DND-41 (cell line): ENCODE data around the gene RNF150.

Experiments used
- ATAC-seq: fragments of 200-7000 bp; cut with Tn5 transposase; 3 replicates; pipeline ENCODE4 v1.9.1; 2021; ENCODE audit warnings: low read depth; ENCODE audit not compliant: insufficient read depth
- DNase-seq: peaks from one replicate; pipeline ENCODE4 v3.0.0-alpha.2; 2020
- H2AFZ ChIP-seq: 2 replicates; pipeline ENCODE4 v1.6.0; 2012; ENCODE audit warnings: low read depth, low read length
- H3K27ac ChIP-seq: 2 replicates; pipeline ENCODE4 v1.5.1; 2012; ENCODE audit warnings: low read length, inconsistent platforms
- H3K27me3 ChIP-seq: fragments of 200-600 bp; sonication (generic); 2 replicates; pipeline ENCODE4 v1.6.0; 2012; ENCODE audit warnings: low read length, mild to moderate bottlenecking, inconsistent platforms; ENCODE audit not compliant: insufficient read depth, poor library complexity
- H3K36me3 ChIP-seq: 2 replicates; pipeline ENCODE4 v1.5.1; 2012; ENCODE audit warnings: low read length, inconsistent platforms; ENCODE audit not compliant: insufficient read depth
- H3K4me1 ChIP-seq: 2 replicates; pipeline ENCODE4 v1.5.1; 2012; ENCODE audit warnings: mild to moderate bottlenecking, low read length; ENCODE audit not compliant: insufficient read depth
- H3K4me2 ChIP-seq: 2 replicates; pipeline ENCODE4 v1.6.0; 2012; ENCODE audit warnings: mild to moderate bottlenecking, moderate library complexity, low read length, inconsistent platforms; ENCODE audit not compliant: insufficient read depth
- H3K4me3 ChIP-seq, 2 experiments: fragments of 200-600 bp in 1 of 2; shearing (Covaris generic) in 1 of 2; 2 replicates each; pipeline ENCODE4 v1.5.1; 2012 to 2016; ENCODE audit warnings: inconsistent platforms in 2 of 2, low read length in 2 of 2, mild to moderate bottlenecking in 2 of 2, low read depth in 1 of 2, moderate library complexity in 1 of 2
- H3K79me2 ChIP-seq: 2 replicates; pipeline ENCODE4 v1.6.0; 2012; ENCODE audit warnings: low read length, inconsistent platforms; ENCODE audit not compliant: insufficient read depth
- H3K9ac ChIP-seq: 2 replicates; pipeline ENCODE4 v1.6.0; 2012; ENCODE audit warnings: low read depth, mild to moderate bottlenecking, inconsistent platforms, low read length, moderate library complexity
- H3K9me3 ChIP-seq: 2 replicates; pipeline ENCODE4 v1.5.1; 2012; ENCODE audit warnings: low read length, moderate library complexity, mild to moderate bottlenecking, inconsistent platforms; ENCODE audit not compliant: insufficient read depth, severe bottlenecking
- H4K20me1 ChIP-seq: 2 replicates; pipeline ENCODE4 v1.6.0; 2012; ENCODE audit warnings: low read length; ENCODE audit not compliant: insufficient read depth
- CTCF ChIP-seq: IDR thresholded peaks from 2 replicates; pipeline ENCODE4 v1.5.1; 2012; ENCODE audit warnings: borderline replicate concordance, low read length, moderate library complexity, mild to moderate bottlenecking; ENCODE audit not compliant: poor library complexity, severe bottlenecking; ENCODE audit errors: extremely low read depth
- EZH2 ChIP-seq: IDR thresholded peaks from 3 replicates; pipeline ENCODE4 v1.6.1; 2012; ENCODE audit warnings: borderline replicate concordance, low read depth, mild to moderate bottlenecking, moderate library complexity, low read length, inconsistent platforms; ENCODE audit not compliant: severe bottlenecking

Gene RNF150

GRCh38 chr4:140989944-140990343 lies 143.3 kb downstream of the RNF150 start:
- DNase-seq (no peak), ATAC-seq (no peak)
- Histone ChIP-seq H3K9me3 (no peaks in the 10 kb centered on the region), H3K4me1 (no peaks in the 10 kb centered on the region), H3K9ac (no peak overlapping the region), H3K4me3 (no peak overlapping the region), H3K4me2 (no peak overlapping the region), H4K20me1 (no peaks in the 10 kb centered on the region), H3K27me3 (no peaks in the 10 kb centered on the region), H3K27ac (no peak overlapping the region), H3K79me2 (no peaks in the 10 kb centered on the region), H2AFZ (no peak overlapping the region), H3K36me3 (no peaks in the 10 kb centered on the region)
- TF ChIP-seq EZH2: no peak
- no peak for TF ChIP-seq CTCF

GRCh38 chr4:140986045-140986444 lies 147.2 kb downstream of the RNF150 start:
- Histone ChIP-seq H3K4me3 (no peak overlapping the region), H3K79me2 (no peaks in the 10 kb centered on the region), H3K9ac (no peak overlapping the region), H3K9me3 (no peaks in the 10 kb centered on the region), H3K36me3 (no peaks in the 10 kb centered on the region), H3K4me1 (no peaks in the 10 kb centered on the region), H3K4me2 (no peak overlapping the region), H4K20me1 (no peaks in the 10 kb centered on the region), H3K27me3 (no peaks in the 10 kb centered on the region), H2AFZ (no peak overlapping the region), H3K27ac (no peak overlapping the region)
- ATAC-seq: no peak
- no peak for TF ChIP-seq CTCF
- TF ChIP-seq EZH2: no peak
- DNase-seq: no peak

GRCh38 chr4:140982613-140983340 lies 150.5 kb downstream of the RNF150 start:
- Histone ChIP-seq H3K9ac (no peak overlapping the region), H3K27ac (no peak overlapping the region), H2AFZ (no peak overlapping the region), H3K4me1 (no peaks in the 10 kb centered on the region), H3K4me2 (no peak overlapping the region), H3K79me2 (no peaks in the 10 kb centered on the region), H3K4me3 (no peak overlapping the region), H3K27me3 (no peaks in the 10 kb centered on the region), H3K9me3 (no peaks in the 10 kb centered on the region), H3K36me3 (no peaks in the 10 kb centered on the region), H4K20me1 (no peaks in the 10 kb centered on the region)
- DNase-seq (no peak), ATAC-seq (no peak)
- no peak for TF ChIP-seq EZH2
- no peak for TF ChIP-seq CTCF
